NCI-H2107 treated with DMSO at 0.1 percent for 48 hours (cell line): Measurements from ENCODE around the gene ACTL8.

Source experiments
- DNase-seq: peaks from one replicate; lab custom pipeline; 2025; ENCODE audit not compliant: unreplicated experiment; lab: John Stamatoyannopoulos, UW

The ACTL8 gene

DNA sequence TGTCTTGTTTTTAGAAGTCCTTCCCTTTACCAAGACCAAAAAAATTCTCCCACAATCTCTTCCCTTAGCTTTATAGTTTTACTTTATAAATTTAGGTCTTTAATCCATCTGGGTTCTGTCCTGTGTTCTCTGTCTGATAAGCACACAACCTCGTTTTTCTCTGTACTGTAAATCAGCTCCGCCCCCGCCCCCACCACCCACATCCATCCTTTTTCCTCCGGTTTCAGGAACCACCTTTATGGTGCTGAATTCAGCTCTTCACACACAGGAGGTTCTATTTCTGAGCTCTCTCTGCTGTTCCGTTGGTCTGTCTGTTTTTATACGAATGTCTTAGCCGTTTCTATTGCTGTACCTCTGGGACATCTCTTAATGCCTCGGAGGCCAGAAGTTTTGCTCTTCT, 44.5 kb downstream of the ACTL8 start:
- DNase-seq, result no peak

DNA sequence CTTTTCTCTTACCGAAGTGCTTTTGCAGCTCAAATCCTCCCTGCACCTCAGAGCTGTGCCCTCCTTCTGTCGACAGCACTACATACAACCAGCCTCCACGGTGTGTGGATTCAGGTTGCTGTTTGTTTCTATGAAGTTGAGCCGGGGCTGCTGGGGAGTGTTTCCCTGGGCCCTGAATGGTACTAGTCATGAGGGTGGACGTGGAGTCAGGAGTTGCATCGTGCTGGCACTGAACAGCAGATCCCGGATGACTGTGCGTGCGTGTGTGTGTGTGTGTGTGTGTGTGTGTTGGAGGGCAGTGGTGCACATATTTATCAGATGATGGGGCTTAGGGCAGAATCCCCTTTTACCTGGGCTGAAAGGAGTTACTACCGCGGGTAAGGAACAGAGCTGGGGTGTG, 47.0 kb downstream of the ACTL8 start:
- no peak for DNase-seq

DNA sequence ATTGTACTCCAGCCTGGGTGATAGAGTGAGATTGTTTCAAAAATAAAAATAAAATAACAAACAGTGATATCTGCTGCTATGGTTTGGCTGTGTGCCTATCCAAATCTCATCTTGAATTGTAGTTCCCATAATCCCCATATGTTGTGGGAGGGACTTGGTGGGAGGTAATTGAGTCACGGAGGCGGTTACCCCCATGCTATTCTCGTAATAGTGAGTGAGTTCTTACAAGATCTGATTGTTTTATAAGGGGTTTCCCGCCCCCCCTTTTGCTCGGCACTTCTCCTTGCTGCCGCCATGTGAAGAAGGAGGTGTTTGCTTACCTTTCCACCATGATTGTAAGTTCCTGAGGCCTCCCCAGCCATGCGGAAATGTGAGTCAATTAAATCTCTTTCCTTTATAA, 47.8 kb downstream of the ACTL8 start:
- DNase-seq, result no peak

DNA sequence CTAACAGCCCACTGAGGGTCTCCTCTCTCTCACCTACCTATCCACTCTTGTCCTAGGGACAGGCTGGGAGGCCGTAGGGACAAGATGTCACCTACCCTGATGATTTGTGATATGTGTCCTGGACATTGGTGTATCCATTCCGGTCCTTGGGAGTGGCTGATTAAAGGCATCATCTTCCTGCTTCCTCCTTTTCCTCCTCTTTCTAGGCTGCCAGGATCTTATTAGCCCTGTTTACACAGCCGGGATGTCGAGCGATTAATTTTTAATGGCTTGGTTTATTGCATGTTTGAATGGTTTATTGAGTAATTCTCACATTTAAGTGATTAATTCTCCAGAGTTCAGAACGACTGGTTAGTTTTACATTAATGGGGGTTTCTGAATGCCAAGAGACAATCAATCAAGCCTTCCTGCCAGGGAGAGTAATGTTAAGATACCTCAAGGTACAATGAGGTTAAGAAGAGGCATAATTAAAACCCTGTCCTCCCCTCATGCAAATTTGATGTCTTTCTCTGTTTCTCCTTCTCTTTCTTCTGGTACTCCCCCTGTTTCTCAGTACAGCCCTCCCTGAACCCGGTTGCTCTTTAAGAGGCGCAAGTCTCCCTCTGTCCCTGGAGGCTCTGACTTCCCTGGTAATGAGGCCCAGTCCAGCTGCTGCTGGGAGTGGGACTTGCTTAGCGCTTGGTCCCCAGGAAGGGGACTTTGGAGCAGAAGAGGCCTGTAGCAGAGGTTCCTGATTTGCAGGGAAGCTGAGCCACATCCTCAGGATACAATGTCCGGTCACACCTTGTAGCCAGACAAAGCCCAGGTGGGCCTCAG, 50.9 kb downstream of the ACTL8 start:
- no peak for DNase-seq

DNA sequence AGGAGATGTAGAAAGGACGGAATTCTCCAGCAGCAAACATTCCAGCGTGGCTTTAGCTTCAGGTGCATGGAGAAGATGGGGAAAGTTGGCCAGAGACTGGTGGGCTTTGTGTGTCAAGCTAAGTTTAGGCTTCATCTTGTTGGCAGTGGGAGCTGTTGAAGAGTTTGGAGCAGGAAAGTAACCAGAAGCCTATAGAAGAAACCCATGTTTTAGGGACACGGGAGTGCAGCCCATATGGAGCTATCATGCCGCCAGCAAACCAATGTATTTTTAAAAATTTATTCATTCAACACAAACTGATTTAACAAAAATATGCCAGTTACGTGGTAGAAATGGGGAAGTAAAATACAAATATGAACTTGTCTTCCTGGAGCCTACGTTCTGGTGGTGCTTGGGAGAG, 53.7 kb downstream of the ACTL8 start:
- DNase-seq, result no peak

DNA sequence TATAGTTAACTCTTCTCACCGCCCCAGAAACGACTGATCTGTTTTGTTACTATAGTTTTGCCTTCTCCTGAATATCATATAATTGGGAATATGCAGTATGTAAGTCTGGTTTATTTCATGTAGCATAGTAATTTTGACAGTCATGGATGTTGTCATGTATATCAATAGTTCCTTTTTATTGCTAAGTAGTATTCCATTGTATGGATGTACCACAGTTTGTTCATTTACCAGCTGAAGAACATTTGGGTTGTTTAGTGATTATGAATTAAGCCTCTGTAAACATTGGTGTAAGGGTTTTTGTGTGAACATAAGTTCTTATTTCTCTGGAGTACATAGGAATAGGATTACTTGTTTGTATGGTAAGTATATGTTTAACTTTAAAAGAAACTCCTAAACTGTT, 55.5 kb downstream of the ACTL8 start:
- DNase-seq, result no peak

DNA sequence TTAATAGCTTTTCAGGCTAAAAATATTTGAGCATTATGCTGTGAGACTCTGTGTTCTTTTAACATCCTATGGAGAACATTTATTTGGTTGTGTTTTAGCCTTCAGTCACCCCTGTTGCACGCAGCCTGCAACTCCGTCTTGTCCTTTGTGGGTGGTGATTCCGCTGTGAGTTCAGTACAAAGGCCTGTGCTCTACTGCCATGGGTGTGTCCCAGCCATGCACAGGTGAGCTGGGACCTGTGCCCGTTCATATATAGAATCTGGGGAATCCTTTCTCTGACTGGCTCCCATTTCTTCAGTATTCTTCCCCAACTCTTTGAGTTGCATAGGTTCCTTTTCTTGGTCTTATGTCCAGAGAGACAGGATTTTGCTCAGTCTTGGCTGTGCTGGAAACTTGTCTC, 61.4 kb downstream of the ACTL8 start:
- no peak for DNase-seq

DNA sequence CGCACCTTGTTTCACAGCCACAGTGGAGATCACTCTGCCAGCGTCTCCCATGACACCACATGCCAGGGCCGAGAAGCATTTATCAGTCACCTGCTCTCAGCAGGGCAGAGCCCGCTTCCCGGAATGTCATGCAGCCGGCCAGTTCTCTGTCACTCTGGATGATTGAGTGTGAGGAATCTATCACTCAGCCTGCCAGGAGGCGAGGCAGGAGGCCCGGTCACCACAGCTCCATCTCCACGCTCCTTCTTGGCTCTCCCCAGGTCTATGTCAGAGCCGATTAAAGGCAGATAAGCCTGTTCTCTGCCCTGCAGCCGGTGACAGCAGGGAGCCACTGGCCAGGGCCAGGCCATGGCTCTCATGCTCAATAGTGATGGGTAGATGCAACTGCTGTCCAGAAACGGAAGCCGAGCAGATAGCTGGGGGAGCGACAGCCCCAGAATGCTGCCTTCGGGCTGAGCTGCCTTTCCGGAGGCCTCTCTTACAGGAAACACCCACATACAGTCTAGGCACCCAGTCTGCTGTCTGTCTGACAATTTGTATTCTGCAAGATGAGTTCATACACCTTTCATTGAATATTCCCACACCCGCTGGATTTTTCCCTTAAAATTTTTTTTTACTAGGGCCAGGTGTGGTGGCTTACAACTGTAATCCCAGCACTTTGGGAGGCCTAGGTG, 64.1 kb downstream of the ACTL8 start:
- DNase-seq, result no peak

DNA sequence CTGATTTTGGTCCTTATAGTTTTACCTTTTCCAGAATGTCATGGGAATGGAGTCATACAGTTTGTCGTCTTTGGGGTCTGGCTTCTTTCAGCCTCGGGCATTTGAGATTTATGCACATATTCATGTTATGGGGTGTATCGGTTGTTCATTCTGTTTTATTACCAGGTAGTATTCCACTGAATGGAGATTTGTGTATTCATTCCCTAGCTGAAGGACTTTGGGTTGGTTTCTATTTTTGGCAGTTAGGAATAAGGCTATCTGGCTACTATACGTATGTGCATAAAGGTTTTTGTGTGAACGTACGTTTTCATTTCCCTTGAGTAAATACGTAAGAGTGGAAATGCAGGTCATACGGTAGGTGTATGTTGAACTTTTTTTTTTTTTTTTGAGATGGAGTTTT, 65.1 kb downstream of the ACTL8 start:
- DNase-seq, result no peak

DNA sequence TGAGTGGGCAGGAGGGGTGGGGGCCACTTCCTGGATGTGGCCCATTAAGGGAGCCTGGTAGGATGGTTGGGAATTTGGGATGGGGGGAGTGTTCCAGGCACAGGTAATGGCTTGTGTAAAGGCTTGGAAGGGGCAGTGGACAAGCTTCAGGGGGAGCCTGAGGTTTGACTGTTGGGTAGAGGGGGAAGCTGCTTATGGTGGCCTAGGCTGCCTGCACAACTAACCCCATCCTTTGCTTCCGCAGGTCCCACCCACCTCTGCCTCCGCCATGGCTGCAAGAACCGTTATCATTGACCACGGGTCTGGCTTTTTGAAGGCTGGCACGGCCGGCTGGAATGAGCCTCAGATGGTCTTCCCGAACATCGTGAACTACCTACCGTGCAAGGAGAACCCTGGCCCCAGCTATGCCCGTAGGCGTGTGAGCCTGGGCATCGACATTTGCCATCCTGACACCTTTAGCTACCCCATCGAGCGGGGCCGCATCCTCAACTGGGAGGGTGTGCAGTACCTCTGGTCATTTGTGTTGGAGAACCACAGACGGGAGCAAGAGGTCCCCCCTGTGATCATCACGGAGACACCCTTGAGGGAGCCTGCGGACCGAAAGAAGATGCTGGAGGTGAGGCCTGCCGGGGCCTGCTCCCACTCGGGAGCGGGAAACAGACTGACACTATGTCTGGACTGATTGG, 67.8 kb downstream of the ACTL8 start:
- DNase-seq, result no peak

DNA sequence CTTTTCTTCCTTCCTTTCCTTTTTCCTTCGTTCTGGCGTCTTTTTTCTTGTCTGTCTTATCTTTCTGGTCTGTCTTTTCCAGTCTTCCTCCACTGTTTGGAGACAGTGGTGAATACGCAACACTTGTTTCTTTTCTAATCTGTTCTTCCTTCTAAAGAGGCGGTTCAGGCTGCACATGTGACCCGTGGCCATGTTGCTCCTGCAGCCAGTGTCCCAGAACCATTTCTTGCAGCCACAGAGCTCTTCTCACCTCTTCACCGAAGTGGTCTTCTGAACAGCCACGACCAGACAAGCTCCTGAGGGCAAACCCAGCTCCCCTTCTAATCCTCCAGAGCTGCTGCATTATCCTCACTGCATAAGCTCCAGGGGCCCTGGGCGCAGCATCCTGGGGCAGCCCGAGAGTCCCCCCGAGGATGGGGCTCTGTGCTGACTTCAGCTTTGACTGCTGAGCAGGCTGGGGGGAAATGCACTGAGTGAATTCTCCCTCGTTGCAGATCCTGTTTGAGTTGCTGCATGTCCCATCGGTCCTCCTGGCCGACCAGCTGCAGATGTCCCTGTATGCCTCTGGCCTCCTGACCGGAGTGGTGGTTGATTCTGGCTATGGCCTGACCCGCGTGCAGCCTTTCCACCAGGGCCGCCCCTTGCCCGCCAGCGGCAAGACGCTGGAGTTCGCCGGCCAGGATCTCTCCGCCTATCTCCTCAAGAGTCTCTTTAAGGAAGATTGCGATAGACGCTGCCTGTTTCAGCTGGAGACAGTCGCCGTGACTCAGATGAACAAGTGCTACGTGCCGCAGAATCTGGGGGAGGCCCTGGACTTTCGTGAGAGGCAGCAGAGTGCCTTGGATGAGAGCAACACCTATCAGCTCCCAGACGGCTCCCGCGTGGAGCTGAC, 70.4 kb downstream of the ACTL8 start:
- no peak for DNase-seq

DNA sequence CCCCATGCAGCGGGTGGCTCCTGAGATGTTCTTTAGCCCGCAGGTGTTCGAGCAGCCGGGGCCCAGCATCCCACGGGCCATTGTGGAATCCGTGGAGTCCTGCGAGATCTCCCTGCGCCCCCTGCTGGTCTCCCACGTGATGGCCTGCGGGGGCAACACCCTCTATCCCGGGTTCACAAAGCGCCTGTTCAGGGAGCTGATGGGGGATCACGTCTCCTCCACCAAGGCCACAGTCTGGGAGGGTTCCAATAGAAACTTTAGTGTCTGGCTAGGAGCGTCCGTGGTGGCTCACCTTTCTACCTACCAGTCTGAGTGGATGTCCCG, 71.0 kb downstream of the ACTL8 start:
- no peak for DNase-seq

DNA sequence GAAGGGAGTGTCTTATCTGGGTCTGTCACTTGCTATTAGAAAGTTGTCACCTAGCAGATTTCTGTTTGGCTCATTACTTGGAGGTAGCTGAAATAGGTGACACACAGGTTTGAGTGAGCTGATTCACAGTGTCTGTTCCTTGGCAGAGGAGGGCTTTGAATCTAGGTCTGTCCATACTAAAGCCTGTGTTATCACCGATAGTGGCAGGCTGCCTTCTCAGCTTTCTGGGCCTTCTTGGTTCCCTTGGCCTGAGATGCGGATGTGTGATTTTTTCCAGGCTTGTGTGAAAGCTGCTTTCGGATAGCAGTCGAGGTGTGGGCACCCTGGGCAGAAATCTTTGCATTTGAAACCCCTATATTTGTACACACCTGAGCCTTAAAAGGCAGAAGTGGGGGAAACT, 73.9 kb downstream of the ACTL8 start:
- DNase-seq, result no peak

DNA sequence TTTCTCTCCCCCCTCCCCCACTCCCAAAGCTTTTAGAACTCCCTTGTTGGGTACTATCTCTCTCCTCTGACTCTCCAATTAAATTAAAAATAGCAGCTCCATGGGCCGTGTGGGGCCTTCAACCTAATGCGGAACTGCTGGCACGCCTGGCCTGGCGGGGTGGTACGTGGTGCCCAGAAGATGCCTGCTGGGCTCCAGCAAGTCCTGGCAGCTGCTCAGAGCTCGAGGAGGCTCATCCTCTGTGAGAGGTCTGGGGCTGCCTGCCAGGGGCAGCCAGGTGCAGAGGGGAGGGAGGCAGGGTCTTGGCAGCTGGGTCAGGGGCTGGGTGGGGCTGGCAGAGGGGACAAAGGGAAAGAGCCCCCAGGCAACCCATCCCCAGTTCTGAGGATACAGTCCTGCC, 74.4 kb downstream of the ACTL8 start:
- DNase-seq, result no peak

DNA sequence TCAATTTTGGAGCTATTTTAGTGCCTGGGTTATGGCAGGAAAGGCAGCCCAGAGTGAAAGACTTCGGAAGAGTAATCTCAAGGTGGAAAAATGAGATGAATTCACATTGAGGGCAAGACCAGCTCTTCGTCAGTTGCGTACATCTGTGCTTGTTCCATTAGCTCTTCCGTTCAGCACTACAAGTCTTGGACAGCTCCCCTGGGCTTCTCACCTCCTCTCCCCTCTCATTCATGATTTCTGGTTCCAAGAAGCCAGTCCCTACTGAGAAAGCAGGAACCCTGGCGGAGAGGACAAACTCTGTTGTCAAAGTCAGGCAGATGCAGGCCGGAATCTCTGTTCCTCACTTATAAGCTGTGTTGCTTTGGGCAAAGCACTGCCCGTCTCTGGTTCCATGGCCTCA, 76.5 kb downstream of the ACTL8 start:
- DNase-seq, result no peak

DNA sequence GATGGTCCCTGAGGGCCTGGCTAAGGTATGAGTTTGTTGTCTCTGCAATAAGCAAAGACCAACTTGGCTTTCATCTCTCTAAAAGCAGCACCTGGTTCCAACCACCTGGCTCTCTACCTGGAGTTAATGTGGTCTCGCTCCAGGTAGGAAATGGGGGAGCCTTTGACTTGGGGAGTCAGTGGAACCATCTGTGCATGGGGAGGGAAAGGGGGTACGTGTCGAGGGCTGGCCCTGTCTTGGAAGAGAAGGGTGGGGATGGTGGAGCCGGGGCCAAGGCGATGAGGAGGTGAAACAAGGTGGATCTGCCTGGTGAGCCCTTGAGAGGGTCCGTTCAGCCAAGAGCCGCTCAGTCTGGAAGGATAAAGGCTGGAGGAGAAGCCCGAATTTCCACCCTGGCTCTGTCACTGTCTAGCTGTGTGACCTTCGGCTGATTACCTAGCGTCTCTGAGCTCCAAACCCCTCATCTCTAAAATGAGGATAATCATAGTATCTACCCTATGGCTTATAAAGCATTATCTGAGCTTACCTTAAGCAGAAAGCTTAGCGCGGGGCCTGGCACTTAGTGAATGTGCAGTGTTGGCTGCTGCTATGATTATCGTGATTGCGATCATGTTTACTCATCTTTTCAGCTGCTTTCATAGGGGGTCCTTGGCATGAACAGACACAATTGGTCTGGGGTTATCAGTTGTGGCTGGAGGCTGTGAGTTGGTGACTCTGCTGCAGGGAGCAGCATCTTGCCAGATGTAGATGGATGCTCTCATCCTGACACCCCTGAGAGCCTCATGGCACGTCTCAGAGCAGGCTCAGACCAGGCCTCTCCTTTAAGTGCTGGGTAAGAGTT, 78.7 kb downstream of the ACTL8 start:
- no peak for DNase-seq

DNA sequence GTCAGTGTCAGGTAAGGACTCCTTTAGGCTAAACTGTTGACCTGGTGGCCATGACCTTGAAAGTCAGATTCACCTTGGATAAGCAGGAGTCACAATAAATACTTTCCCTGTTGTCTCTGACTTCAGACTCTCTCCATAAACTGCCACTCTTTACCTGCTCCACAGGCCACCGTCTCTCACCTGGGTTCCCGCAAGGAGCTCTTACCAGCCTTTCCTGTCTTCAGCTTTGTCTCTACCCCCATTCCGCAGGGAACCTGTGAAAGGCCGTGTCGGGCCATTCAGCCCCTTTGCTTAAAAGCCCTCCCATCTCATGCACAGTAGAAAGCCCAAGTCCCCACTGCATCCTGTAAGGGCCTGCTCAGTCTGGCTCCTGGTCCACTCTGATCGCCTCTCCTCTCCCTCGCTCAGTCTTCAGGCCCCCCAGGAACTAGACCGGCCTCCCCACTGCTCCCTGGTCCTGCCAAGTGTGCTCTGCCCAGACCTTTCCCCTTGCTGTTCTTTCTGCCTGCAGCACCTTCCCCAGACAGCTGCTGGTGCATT, 79.5 kb downstream of the ACTL8 start:
- no peak for DNase-seq

DNA sequence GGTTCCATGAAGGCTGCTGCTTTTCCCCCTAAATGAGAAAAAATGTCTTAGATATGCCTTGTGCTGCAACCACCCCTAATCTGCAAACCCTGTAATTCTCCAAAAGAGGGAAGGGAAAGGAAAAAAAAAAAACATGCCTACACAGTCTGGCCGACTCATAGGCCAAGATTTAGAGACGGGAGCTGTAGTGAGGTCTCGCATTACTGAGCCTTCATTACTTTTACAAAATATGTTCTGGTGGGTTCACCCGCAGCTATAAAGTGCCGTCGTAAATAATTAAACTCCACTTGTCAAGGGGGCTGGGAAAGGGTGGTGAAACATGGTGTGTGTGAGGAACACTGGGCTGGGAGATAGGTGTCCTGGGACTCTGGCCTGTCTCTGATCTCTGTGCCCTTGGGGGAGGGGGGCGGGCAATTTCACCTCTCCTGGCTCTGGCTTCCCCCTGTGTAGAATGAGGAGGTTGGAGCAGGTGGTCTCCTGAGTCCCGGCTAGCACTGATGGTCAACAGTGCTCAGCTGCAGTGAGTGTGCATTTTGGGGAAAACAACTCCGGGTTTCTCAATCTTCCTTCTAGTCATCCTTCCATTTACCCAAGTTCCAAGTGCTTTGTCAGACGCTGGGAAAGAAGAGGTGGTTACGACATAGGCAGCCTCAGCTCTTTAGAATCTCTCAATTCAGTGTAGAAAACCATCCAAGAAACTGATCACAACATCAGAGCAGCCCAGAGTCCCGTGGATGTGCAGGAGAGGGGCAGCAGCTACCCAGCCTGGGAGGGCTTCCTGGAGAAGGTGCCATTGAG, 82.3 kb downstream of the ACTL8 start:
- no peak for DNase-seq

DNA sequence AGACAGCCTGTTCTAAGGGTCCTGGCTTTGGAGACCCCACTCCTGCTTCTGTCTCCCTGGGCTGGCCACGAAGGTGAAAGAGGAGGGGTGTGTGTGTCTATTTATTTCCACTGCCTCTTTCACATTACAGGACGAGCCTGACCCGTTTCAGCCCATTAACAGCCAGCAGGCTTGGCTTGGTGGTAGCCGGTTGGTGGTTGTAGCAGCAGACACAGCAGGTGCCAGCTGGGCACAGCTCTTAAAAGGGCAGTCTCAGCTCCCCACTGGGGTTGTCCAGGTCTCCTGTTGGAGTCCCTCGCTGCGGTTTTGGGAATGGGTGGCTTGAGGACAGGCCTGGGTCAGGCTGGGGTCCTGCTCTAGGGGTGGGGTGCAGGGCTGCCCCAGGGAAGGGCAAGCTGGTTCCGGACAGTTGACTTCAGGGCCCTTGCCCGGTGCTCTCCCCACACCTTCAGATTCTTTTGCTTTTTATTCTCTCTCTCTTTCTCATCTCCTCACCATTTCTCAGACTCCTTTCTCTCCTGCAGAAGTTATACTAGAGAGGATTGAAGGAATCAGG, 84.6 kb downstream of the ACTL8 start:
- DNase-seq, result no peak
